ENCODE results near the gene STEAP1B.

STEAP1B gene

GRCh38 chr7:22427104-22427503, 72.9 kb downstream of the STEAP1B start:
- DNase-seq = no peak

DNA sequence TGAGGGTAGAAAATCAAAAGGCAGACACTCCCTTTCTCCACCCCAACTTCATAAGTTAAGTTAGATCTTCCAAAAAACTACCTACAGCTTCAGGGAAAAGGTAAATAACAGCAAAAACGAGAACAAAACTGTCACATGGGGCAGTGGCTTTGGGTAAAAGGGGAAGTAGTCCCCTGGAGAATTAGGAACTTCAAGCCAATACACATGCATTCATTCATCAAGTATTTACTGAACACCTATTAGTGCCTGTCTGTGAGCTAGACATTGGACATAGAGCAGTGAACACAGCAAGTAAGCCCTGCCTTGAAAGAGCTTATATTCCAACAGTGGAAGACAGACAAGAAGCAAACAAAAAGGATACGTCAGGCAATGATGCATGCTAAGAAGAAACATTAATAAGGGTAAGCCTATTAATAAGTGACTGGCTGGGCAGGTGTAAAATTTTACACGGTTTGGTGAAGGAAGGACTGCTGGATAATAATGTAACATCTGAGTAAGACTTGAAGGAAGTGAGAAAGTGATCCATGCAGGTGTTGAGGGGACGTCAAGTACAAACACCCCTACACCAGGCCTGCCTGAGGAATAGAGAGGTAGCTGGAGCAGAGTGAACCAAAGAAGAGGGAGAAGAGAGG, 73.4 kb downstream of the STEAP1B start:
- no peak for DNase-seq

DNA sequence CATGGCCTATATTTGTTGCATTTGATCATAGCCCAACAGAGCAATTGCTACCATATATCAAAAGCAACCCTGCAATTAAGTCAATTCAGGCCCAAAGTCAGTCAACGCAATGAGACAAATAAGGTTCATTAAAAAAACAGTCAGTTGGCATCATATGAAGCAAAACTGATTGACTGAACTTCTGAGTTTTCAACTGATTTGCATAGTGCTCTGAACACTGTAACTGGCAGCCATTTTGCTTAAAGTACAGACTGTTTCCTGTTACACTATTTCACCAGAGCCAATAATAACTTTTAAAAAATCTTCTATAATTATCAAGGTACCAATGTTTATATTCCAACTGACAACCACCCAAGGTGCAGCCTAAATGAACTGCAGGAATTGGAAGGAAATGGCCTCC, 74.6 kb downstream of the STEAP1B start:
- no peak for DNase-seq

DNA sequence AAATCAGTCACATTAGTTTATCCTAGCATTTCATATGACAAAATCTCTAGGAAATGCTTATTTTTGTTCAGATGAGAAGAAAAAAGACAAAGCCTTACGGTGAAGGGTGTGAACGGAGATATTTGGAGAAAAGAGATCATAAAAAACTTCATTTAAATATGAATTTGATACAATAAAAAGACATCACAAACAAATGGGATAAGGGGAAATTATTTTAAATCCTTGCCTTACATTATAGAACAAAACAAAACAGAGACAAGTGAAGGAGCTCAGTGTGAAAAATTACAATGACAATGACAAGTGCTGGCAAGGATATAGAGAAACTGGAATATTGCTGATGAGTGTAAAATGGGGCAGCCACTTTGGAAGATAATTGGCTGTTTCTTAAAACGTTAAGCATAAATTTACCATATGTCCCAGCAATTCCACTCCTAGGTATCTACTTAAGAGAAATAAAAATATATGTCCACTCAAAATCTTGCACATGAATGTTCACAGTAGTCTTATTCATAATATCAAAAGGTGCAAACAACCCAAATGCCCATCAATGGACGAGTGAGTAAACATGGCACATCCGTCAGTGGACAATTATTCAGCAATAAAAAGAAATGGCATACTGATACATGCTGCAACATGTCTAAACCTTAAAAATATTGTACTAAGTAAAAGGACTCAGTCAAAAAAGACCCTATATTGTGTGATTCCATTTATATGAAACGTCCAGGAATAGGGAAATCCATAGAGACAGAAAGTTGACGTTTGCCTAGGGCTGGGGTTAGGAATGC, 77.0 kb downstream of the STEAP1B start:
- no peak for DNase-seq

DNA sequence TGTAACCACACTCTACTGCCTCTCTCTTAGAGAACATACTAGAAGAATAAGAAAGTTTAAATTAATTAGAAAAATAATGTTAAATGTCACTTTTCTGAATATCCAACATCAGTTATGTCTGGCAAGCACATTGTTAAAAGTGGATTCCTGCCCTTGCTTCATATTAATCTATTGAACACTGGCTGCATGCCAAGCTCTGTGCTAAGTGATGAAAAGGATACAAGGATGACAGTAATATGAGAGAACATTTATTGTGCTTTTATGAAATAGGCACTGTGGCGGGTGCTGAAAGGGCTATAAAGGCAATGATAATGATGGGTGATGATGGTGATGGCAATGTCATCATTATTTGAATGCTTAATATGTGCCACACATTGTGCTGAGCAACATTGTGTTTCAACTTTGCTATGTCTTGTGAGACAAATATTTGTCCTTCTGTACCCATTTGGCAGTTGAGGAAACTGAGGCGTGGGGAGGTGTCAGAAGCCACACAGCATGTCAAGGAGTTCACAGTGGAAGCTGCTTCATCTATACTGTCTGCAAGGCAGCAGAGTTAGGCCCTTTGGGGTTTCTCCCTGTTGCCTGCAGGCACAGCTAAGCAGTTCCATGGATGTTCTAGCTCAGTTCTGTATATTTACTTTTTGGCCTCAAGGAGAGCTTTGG, 78.9 kb downstream of the STEAP1B start:
- no peak for DNase-seq

- no peak for DNase-seq
Observed at GRCh38 chr7:22420008-22420407, 80.0 kb downstream of the STEAP1B start.

- no peak for DNase-seq
Observed at GRCh38 chr7:22419488-22419887, 80.5 kb downstream of the STEAP1B start.

DNA sequence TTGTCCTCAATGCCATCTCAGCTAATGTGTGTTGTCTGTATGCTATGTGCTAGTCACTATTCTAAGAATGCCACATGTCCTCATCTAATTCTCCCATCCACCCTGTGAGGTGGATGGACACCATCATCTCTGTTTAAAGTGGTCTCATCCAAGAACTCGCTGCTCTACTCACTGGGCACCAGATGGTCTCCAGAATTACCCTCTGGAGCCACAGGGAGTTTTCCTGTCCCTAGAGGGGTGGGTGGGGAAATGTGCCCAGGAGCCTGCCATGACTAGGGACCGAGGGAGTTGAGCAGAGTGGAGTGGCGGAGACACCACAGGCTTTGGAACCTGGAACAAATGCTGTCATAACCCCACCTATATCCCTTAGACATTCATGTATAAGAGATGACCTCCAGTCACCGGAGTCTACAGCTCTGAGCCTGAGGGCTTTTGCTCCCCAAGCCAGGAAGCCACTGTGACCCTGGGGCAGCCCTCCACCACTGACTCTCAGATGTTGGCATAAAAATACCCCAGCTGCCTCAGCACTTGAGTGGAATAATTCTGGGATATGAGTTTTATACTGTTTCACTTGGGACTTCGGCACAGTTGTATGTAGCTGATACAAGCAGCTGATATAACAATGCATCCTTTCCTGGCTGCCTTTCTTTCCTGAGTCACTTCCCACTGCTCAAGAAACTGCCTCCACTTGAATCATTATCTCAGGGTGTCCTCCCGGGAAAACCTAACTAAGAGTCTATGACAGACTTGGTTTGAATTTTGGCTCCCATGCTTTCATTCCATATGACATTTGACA, 81.5 kb downstream of the STEAP1B start:
- no peak for DNase-seq

DNA sequence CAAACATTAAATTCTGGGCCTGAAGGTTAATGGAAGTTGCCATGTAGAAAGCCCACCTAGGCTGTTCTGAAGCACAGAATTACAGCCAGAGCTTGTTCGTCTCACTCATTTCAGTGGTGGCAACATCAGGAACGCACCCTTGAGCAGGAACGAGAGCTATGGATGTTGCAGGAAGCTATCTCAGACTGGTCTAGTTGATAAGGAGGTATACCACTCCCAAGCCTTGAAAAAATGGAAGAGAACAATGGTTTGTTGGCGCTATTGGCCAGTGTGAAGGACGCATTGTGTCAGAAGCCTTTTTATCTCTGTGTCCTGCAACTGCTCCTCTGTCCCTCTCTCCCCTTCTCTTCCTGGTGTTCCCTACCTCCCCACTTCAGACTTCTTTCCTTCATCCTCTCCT, 82.1 kb downstream of the STEAP1B start:
- DNase-seq = no peak

GRCh38 chr7:22417349-22417748, 82.6 kb downstream of the STEAP1B start:
- no peak for DNase-seq

GRCh38 chr7:22414424-22414823, 85.6 kb downstream of the STEAP1B start:
- DNase-seq = no peak

GRCh38 chr7:22413211-22413610, 86.8 kb downstream of the STEAP1B start:
- no peak for DNase-seq

- DNase-seq = no peak
Observed at GRCh38 chr7:22411977-22412693, 87.9 kb downstream of the STEAP1B start.

- no peak for DNase-seq
Observed at GRCh38 chr7:22406715-22407114, 93.3 kb downstream of the STEAP1B start.

GRCh38 chr7:22404421-22405023, 95.5 kb downstream of the STEAP1B start:
- peak; percentile 72 for DNase-seq

DNA sequence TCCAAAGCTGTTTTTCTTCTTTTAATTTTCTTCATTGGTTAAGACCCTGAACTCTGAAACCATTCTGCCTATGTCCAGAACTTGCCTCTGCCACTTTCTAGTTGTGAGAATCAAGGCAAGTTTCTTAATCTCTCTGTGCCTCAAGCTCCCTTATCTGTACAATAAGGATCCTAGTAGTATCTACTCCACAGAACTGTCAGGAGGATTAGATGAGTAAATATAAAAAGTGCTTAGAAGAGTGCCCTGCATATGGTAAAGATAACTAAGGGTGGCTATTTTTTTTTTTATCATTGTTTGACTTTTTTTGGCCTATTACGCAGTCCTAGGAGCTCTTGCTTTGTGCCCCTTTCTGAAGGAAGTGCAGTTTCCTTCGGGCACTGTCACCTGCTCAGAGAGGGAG, 96.6 kb downstream of the STEAP1B start:
- no peak for DNase-seq

DNA sequence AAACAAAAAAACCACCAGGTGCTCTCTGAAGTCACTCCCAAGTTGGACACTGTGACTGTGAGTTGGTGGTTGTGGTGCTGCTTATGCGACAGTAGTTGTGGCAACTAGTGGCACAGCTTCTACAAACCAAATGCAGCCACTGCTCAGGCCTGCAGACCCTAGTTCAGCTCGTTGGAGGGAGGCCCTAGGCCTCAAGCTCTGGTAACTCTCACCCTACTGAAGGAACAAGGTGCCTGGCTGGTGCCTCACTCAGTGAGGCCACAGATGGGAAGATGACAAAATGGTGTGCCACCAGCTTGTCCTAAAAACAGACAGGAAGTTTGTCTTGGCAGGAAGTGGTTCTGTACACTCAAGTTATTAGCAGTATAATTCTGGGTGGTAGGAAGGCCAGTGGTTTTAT, 97.7 kb downstream of the STEAP1B start:
- no peak for DNase-seq

GRCh38 chr7:22400936-22401553, 98.9 kb downstream of the STEAP1B start:
- no peak for DNase-seq

DNA sequence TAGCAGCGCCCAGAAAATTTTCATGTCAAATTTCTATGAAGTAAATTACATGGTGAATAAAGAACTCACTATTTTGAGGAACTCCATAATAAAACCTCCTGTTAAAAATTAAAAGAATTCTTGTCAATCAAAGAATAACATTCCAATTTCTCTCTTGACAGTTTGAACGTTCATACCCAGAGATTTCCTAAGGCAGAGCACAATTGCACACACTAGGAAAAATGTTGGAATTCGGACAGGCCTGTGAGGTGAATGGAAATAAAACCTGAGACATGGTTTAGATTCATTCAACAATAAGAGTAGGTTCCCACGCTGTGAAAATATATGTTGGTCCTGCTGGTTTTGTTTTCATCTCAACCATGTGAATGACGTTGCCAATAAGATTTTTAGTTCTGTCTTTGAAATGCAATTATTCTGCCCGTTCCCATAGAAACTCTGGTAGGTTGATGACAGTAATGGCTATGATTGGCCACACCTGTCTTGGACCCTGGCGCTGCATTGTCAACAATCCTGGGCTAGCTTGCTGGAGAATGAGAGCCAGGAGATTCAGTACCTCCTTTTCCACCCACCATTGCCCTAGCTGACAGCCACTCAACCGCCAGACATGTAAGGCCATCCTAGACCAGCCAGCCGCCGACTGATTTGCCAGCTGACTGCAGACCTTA, 99.7 kb downstream of the STEAP1B start:
- DNase-seq = no peak

DNA sequence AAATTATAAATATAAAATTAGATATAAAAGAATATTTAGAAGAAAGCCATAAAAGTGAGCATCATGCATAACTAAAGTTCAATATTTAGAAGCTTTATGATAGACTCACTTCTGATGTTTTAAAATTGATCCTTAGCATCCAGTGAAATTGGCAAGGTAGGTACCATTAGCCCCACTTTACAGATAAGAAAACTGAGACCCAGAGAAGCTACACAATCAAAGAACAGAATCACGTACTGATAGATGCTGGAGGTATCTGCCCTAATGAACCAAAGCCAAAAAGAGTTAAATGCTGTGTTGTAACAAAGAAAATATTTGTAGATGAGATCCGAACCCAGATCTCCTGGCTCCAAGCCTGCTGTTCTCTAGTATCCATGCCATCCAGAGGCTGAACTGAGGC, 100.4 kb downstream of the STEAP1B start:
- DNase-seq = no peak

- no peak for DNase-seq
Observed at GRCh38 chr7:22399091-22399490, 100.9 kb downstream of the STEAP1B start.

Data from NCI-H1048 (cell line).